Stomach smooth muscle (tissue), 2 donors: ENCODE measurements around the gene UNC80.

Source experiments
- H3K27ac ChIP-seq: one replicate; pipeline ENCODE4 v1.7.0; 2013; ENCODE audit warnings: mild to moderate bottlenecking, low read length, inconsistent platforms
- H3K27me3 ChIP-seq, 2 donors: one replicate each; pipeline ENCODE4 v1.7.0; 2013; ENCODE audit warnings: low read length in 2 of 2; ENCODE audit not compliant: insufficient read depth in 2 of 2, control insufficient read depth in 1 of 2
- H3K36me3 ChIP-seq, 2 donors: one replicate each; pipeline ENCODE4 v1.7.0; 2013; ENCODE audit warnings: low read length in 2 of 2; ENCODE audit not compliant: control insufficient read depth in 2 of 2, insufficient read depth in 2 of 2
- H3K4me1 ChIP-seq: one replicate; pipeline ENCODE4 v1.7.0; 2013; ENCODE audit warnings: low read length; ENCODE audit not compliant: control insufficient read depth, insufficient read depth
- H3K4me3 ChIP-seq, 2 donors: one replicate each; pipeline ENCODE4 v1.7.0; 2013; ENCODE audit warnings: low read length in 2 of 2
- H3K9ac ChIP-seq, 2 donors: one replicate each; pipeline ENCODE4 v1.7.0; 2013; ENCODE audit warnings: low read length in 2 of 2, mild to moderate bottlenecking in 1 of 2
- H3K9me3 ChIP-seq, 2 donors: one replicate each; pipeline ENCODE4 v1.7.0; 2013; ENCODE audit warnings: low read length in 2 of 2; ENCODE audit not compliant: control insufficient read depth in 2 of 2
- donor health status: healthy.
- donor health status: Pancreatic carcinoma.

Gene UNC80

DNA sequence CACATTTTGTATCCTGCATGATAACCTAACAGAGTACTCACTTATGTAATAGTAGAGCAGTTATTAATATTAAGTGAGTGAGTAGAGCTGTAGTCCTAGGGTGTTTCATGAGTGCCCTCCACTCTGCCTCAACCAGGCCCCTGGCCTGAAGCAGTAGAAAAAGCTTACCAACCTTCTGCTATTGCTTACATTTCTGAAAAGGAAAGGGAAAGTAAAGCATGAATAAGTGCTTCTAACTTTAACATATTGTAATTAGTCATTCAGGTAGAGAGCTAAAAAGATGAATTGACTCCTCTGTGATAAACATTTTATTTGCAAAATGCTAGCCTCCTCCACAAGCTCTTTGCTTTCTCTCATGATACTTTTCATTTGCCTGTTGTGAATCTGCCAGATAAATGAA lies 136.1 kb downstream of the UNC80 start:
- Histone ChIP-seq H3K4me3 (no peak overlapping the region), H3K27ac (no peak overlapping the region), H3K27me3 (no peaks in the 10 kb centered on the region), H3K9ac (no peak overlapping the region), H3K9me3 (no peaks in the 10 kb centered on the region), H3K36me3 (no peaks in the 10 kb centered on the region), H3K4me1 (no peaks in the 10 kb centered on the region)

DNA sequence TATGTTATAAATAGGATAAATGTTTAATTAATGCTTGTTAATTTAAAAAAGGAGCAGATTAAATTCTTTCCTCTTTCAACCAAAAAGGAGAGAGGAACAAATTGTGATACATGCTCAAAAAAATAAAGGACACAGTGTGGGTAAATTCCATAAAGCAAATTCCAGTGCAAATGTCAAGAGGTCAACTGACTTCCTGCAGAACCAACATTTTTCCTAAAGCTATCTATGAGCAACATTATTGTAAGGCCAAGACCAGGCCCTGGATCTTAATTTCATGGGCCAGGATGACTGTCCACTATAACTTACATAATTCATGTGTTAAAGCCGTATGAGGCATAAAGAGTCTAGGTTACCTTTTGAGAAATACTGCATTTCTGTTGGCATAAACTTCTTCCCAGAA lies 136.9 kb downstream of the UNC80 start:
- H3K9me3 ChIP-seq, result no peaks in the 10 kb centered on the region
- no peaks in the 10 kb centered on the region for H3K4me1 ChIP-seq
- H3K27ac ChIP-seq, result no peak overlapping the region
- H3K9ac ChIP-seq, result no peak overlapping the region
- no peaks in the 10 kb centered on the region for H3K27me3 ChIP-seq
- H3K36me3 ChIP-seq, result no peaks in the 10 kb centered on the region
- no peak overlapping the region for H3K4me3 ChIP-seq

DNA sequence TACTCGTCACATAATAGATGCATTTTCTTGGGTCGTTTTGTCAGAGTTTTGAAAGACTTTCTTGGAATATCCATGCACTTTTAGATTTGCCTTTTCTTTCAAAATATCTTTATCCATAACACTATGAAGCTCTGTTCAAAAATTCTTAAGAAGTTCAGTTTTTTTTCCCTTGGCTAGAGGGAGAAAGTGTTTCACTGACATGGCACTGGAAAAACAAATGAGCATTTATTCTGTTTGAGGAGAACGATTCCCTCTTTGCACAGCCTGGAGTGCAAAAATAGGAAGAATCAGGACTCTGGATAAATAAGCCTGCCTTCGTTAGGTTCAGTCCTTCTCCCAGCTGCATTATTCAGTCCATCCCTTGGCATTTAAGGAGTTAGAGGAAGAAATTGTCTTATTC lies 139.9 kb downstream of the UNC80 start:
- no peak overlapping the region for H3K9ac ChIP-seq
- no peaks in the 10 kb centered on the region for H3K4me1 ChIP-seq
- no peaks in the 10 kb centered on the region for H3K36me3 ChIP-seq
- no peaks in the 10 kb centered on the region for H3K27me3 ChIP-seq
- no peak overlapping the region for H3K27ac ChIP-seq
- no peak overlapping the region for H3K4me3 ChIP-seq
- H3K9me3 ChIP-seq, result no peaks in the 10 kb centered on the region

DNA sequence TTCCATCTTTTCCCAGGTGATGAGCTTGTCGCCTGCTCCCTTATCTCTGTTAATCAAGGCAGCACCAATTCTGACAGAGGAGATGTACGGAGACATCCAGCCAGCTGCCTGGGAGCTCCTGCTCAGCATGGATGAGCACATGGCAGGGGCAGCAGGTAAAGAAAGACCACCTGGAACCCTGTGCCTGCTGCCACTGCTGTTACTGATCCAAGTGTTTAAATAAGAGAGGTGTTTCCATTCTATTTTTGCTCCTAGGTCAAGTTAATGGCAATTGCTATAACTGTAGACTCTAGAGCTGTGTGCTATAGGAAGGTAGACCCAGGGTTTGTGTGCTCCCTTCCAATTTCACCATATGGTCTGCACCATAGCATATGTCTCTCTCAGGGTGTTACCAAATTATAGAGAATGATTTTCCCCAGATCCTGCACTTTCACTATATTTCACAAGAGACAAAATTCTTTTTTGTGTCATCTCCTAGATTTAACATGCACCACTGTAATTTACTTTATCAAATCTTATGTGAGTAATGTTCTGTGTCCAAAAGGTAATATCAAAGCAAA lies 142.2 kb downstream of the UNC80 start:
- H3K9me3 ChIP-seq, result no peaks in the 10 kb centered on the region
- H3K27me3 ChIP-seq, result no peaks in the 10 kb centered on the region
- no peak overlapping the region for H3K9ac ChIP-seq
- H3K36me3 ChIP-seq, result no peaks in the 10 kb centered on the region
- H3K4me1 ChIP-seq, result no peaks in the 10 kb centered on the region
- H3K4me3 ChIP-seq, result no peak overlapping the region
- no peak overlapping the region for H3K27ac ChIP-seq

DNA sequence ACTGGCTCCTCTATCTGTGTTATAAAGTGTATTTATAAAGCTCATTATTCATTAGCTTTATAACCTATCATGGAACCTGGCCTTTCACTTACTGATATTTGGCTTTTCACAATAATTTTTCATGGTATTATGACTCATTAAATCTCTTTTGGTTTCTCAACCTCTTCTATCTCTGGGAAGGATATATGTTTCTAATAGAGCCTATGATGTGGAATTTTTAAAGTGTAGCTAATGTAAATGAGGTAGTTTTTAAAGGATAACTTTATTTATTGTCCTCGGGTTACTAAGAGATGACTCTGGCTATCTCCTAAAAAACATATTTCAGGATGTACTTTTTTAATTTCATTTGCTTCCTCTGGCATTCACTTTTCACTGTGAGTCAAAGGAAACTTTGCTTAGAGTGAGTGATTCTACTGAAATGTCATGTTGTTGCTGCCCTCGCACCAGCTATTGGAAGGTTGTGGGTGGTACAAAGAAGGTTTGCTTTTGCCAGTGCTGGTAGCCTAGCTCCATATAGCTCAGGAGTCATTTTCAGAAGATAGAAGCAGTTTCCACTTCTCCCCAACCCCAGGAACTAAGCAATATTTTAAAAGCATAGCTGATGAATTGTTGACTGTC lies 145.6 kb downstream of the UNC80 start:
- no peaks in the 10 kb centered on the region for H3K4me1 ChIP-seq
- H3K9me3 ChIP-seq, result no peaks in the 10 kb centered on the region
- no peak overlapping the region for H3K9ac ChIP-seq
- no peak overlapping the region for H3K27ac ChIP-seq
- H3K4me3 ChIP-seq, result no peak overlapping the region
- no peaks in the 10 kb centered on the region for H3K27me3 ChIP-seq
- H3K36me3 ChIP-seq, result no peaks in the 10 kb centered on the region

DNA sequence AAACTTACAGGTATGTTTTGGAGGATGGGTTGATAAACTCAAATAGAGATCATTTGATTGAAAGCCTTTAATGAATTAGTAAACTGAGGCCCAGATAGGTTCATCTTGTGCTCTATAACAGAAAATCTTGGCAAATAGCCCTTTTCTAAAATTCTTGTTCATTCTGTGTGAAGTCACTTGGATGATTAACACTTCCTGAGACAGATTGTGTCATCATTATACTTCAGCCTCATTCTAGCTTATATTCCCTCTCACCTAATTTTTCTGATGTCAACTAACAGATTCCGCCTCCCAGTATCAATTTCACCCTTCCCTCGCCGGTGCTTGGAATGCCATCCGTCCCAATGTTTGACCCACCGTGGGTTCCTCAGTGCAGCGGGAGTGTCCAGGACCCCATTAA lies 146.6 kb downstream of the UNC80 start:
- Histone ChIP-seq H3K9me3 (no peaks in the 10 kb centered on the region), H3K27ac (no peak overlapping the region), H3K27me3 (no peaks in the 10 kb centered on the region), H3K4me3 (no peak overlapping the region), H3K36me3 (no peaks in the 10 kb centered on the region), H3K9ac (no peak overlapping the region), H3K4me1 (no peaks in the 10 kb centered on the region)

DNA sequence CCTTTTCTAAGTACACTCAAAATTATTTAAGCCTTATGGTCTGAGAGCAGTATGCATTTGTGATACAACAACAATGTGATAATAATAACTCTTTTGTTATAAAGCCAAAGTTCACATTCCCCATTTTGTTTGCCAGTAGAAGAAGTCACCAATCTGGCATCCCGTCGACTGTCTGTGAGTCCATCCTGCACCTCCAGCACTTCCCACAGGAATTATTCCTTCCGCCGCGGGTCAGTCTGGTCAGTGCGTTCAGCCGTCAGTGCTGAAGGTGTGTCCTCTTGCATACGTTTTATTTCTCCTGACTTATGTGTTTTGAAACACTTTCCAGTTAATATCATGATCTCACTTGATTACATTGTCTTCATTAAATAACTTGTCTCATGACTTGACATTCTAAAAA lies 150.5 kb downstream of the UNC80 start:
- Histone ChIP-seq H3K9ac (no peak overlapping the region), H3K27me3 (no peaks in the 10 kb centered on the region), H3K36me3 (no peaks in the 10 kb centered on the region), H3K27ac (no peak overlapping the region), H3K4me3 (no peak overlapping the region), H3K9me3 (no peaks in the 10 kb centered on the region), H3K4me1 (no peaks in the 10 kb centered on the region)

DNA sequence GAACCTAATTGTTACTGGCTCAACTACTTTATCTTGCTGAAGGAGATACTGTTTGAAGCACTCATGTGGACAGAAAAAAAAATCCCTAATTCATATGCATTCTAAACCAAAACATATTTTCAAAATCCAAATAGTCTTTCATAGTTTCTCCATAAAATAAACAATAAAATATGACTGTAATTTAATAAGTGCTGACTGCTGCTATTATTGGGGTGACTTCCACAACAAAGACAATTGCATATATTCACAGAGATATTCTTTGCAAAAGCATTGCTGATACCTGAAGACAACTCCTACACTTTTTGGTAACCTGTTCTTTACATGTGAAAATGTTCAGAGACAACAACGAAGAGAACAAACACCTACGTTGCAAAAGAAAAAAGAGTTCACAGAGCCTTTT lies 157.7 kb downstream of the UNC80 start:
- no peaks in the 10 kb centered on the region for H3K27me3 ChIP-seq

DNA sequence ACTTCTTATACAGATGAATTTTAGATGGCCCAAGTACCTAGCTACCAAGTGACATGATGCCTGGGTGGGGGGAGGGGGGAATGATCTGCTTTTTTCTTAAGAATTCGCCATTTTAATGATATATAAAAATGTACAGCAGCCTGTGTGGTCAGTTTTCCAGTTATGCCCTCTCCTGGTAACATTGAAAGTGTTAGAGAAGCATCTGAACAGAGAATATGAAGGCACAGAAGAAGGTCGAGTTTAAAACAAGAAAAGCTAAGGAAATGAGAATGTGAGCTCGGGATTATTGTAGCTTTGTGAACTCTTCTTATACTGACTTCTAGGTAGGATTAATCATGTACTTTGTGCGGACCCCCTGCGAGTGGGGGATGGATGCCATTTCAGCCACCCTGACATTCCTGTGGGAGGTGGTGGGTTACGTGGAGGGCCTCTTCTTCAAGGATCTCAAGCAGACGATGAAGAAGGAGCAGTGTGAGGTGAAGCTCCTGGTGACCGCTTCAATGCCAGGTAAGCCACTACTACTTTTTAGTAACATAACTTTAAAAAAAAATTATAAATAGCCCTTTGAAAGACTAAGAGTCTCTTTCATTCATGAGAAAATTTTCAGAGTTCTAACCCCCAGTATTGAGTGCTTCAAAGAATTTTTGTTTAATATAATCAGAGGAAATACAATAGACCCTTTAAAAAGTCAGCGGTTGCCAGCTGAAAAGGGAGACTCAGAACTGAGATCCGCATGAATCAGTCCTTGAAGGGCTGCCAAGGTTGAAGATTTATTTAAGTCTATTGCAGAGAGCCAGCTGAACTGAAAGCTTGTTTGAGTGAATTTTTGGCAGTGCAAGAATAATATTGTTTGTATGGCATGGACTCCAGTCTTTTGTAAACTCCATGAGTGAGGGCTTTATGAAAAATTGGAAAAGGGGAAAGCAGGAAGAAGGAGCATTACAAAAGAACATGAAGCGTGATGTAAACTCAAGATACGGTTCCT lies 162.2 kb downstream of the UNC80 start:
- Histone ChIP-seq H3K4me3 (peak overlapping the region; percentile 35 to 36), H3K27me3 (no peaks in the 10 kb centered on the region), H3K27ac (no peak overlapping the region), H3K9me3 (no peaks in the 10 kb centered on the region), H3K9ac (no peak overlapping the region), H3K4me1 (peaks cover 5% of the 10 kb centered on the region), H3K36me3 (no peaks in the 10 kb centered on the region)

More for the DNA sequence above, 157.7 kb downstream of the UNC80 start:
- H3K9ac ChIP-seq, result no peak overlapping the region
- H3K4me3 ChIP-seq, result no peak overlapping the region
- no peaks in the 10 kb centered on the region for H3K36me3 ChIP-seq
- no peaks in the 10 kb centered on the region for H3K9me3 ChIP-seq
- H3K27ac ChIP-seq, result no peak overlapping the region
- H3K4me1 ChIP-seq, result peaks cover 5% of the 10 kb centered on the region

DNA sequence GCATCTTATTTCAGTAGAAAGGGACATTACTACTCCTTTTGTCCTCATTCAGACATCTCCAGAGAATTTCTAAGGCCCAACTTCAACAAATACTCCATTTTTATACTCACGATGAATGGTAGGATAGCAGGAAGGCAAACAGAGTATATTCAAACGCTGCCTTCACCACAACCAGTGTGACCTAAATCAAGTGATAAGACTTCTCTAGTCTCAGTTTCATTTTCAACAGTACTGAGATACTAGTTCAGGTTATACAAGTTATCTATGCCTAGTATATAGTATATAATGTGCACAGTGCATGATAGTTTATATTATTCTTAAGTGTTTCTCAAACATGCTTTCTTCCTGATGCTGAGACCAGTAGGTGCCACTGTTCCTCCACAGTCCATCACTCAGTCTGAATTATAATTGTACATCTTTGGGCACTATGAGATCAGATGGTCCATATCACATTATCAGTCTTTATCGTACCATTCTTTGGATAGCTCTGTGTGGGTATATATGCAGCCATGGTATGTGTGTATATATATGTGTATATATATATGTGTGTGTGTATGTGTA lies 164.6 kb downstream of the UNC80 start:
- Histone ChIP-seq H3K27ac (no peak overlapping the region), H3K9me3 (no peaks in the 10 kb centered on the region), H3K4me3 (no peak overlapping the region), H3K9ac (no peak overlapping the region), H3K27me3 (no peaks in the 10 kb centered on the region), H3K4me1 (peaks cover 10% of the 10 kb centered on the region), H3K36me3 (no peaks in the 10 kb centered on the region)
